Activated CD4-positive, alpha-beta T cell treated with anti-CD3 and anti-CD28 coated beads, Interleukin-2, amount 10 ng/mL, durations not matched to agents 7 days and 5 days (primary cell): ENCODE results near the gene TRMT1. TPM values are rescaled to one million over a fixed set of nuclear protein-coding genes. Genes with fewer than 3 reads are reported as not detected.
"Not testable (repeated sequence)": the region's sequence is repeated elsewhere in the genome, so short reads cannot be mapped to it uniquely, and the experiment has no call there.

ENCODE experiments used
- CTCF ChIA-PET: fragments of 350-600 bp; sonication (Branson Sonifier 250); formaldehyde crosslinking; loops from one replicate; lab custom pipeline; 2021; ENCODE audit warnings: antibody characterized with exemption; lab: Charles Lee
- POLR2A ChIA-PET: fragments of 350-600 bp; sonication (Branson Sonifier 250); formaldehyde crosslinking; loops from one replicate; lab custom pipeline; 2021; ENCODE audit warnings: antibody characterized with exemption; lab: Charles Lee
- DNase-seq: peaks from one replicate; pipeline ENCODE4 v3.0.0-alpha.2; 2020
- H3K27ac Mint-ChIP-seq: one replicate; pipeline ENCODE4 v1.8.0; 2021; ENCODE audit warnings: mild to moderate bottlenecking, moderate library complexity, mixed read lengths
- H3K27me3 Mint-ChIP-seq: one replicate; pipeline ENCODE4 v1.8.0; 2021; ENCODE audit warnings: mixed read lengths
- H3K36me3 Mint-ChIP-seq: one replicate; pipeline ENCODE4 v1.8.0; 2021; ENCODE audit warnings: low read depth, mixed read lengths
- H3K4me1 Mint-ChIP-seq: one replicate; pipeline ENCODE4 v1.8.0; 2021; ENCODE audit warnings: mixed read lengths
- H3K4me3 Mint-ChIP-seq: one replicate; pipeline ENCODE4 v1.8.0; 2021; ENCODE audit warnings: mild to moderate bottlenecking, moderate library complexity, mixed read lengths
- H3K9me3 Mint-ChIP-seq: one replicate; pipeline ENCODE4 v1.8.0; 2021; ENCODE audit warnings: mixed read lengths
- total RNA-seq, 2 experiments: library from RNA; stranded (reverse); gene quantifications; one replicate each; pipeline ENCODE4 v1.2.3, GENCODE V29; 2021

The TRMT1 gene
- 10 to 100 TPM; 44.7 to 58.3 TPM for total RNA-seq

DNA sequence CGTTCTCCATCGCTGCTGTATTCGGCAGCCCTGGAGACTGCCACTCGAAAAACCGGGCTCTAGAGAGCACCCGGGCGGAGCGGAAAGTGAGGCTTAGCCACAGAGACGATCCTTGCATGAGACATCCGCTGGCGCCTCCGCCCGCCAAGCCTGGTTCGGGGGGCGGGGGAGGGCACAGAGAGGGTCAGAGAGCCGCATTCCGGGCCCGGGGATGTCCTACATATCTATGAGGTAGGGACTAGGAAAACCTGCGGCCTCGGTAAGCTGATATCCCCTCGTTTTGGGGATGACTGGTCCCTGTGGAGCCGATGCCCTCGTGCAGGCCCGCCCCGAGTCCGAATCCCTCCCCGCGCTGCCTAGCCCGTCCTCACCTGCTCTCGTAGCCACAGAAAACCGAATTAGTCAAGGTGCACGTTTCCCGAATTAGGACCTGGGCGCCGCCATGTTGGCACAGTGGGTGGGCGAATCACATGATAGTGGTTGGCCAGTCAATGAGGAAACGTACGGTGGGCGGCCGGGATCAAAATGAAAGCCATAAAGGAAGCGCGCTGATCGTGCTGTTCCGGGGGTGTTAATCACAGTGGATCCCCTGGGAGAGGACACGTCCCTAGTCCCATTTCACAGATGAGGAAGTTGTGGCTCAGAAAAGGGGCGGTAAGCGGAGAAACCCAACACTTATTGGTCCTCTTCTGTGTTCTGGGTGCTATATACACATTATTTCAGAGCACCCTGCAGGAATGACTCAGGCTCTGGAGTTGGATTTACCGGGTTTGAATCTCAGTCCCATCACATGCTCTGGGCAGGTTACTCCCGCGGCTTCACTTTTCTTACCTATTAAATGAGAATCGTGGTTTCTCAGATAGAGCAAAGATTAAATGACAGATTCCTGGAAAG, at the start of gene TRMT1:
Gene TRMT1, minus strand, starts transcription at position 459 of the 894 bp plus-strand sequence. Its CDS starts 341 bp downstream, at position 118.
- Mint-ChIP-seq H3K9me3 (no peaks in the 10 kb centered on the region), H3K36me3 (peaks cover 8% of the 10 kb centered on the region), H3K27ac (peak within 1 kb of the TSS; percentile 95), H3K4me1 (peaks cover 42% of the 10 kb centered on the region), H3K4me3 (peak within 1 kb of the TSS; percentile 93), H3K27me3 (no peaks in the 10 kb centered on the region)
- peak; percentile 93 for DNase-seq
- ChIA-PET CTCF (interaction anchor here (0.7 to 3.2 kb wide), 3 partner anchors 12 to 29 kb away, joined by 3 to 22 read pairs (median 10); no protein-coding TSS in a partner anchor), POLR2A (no interaction called here)

DNA sequence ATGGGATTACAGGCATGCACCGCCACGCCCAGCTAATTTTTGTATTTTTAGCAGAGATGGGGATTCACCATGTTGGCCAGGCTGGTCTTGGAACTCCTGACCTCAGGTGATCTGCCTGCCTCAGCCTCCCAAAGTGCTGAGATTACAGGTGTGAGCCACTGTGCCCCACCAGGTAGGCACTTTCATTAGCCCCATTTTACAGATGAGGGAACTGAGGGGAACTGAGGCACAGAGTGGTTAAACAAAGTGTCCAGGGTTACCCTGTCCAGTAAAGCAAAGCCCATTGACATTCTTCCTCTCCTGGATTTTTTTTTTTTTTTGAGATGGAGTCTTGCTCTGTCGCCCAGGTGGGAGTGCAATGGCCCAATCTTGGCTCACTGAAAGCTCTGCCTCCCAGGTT, 49.6 kb upstream of the TRMT1 start:
- Mint-ChIP-seq H3K27ac (peak overlapping the region; percentile 98), H3K4me1 (peaks cover 79% of the 10 kb centered on the region), H3K36me3 (peaks cover 13% of the 10 kb centered on the region)
- H3K9me3 Mint-ChIP-seq, H3K4me3 Mint-ChIP-seq, H3K27me3 Mint-ChIP-seq, POLR2A ChIA-PET, DNase-seq: not testable (repeated sequence)
- CTCF ChIA-PET, result interaction anchor here (2.6 kb wide), 1 partner anchor 9 kb away, joined by 11 read pairs; no protein-coding TSS in a partner anchor

DNA sequence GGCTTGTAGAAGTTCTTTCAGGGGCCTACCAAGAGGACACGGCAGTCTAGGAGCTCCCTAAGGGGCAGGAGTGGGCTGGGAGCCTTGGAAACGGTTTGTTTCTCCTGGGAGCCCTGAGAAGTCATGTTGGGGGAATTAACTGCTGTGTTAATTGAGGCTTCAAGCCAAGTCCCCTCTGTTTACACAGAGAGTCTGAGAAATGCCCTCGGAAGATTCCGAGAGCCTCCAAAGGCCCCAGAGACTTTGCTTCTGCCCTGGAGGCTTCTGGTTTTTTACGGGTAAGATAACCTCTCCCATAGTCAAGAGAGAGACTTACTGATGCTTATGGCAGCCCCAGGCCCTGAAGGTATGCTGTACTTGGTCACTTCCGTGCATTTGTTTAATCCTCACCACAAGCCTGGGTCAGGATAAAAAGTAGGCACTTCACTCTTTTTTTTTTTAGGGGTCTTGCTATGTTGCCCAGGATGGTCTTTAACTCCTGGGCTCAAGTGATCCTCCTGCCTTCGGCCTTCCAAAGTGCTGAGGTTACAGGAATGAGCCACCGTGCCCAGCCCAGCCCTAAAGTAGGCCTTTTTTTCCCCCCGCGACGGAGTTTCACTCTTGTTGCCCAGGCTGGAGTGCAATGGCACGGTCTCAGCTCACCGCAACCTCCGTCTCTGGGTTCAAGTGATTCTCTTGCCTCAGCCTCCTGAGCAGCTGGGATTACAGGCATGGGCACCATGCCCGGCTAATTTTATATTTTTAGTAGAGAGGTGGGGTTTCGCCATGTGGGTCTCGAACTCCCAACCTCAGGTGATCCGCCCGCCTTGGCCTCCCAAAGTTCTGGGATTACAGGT, 48.8 kb upstream of the TRMT1 start:
- Mint-ChIP-seq H3K4me1 (peaks cover 76% of the 10 kb centered on the region), H3K36me3 (peaks cover 13% of the 10 kb centered on the region), H3K4me3 (peak overlapping the region; percentile 91), H3K27me3 (no peaks in the 10 kb centered on the region), H3K27ac (peak overlapping the region; percentile 98), H3K9me3 (no peaks in the 10 kb centered on the region)
- DNase-seq, result no peak
- CTCF ChIA-PET, result interaction anchor here (2.2 to 3.0 kb wide), 2 partner anchors 13 to 15 kb away, joined by 5 to 11 read pairs; partner anchors contain the start of genes IER2 and STX10
- POLR2A ChIA-PET, result interaction anchor here (1.3 kb wide), 1 partner anchor 13 kb away, joined by 3 read pairs; no protein-coding TSS in a partner anchor

DNA sequence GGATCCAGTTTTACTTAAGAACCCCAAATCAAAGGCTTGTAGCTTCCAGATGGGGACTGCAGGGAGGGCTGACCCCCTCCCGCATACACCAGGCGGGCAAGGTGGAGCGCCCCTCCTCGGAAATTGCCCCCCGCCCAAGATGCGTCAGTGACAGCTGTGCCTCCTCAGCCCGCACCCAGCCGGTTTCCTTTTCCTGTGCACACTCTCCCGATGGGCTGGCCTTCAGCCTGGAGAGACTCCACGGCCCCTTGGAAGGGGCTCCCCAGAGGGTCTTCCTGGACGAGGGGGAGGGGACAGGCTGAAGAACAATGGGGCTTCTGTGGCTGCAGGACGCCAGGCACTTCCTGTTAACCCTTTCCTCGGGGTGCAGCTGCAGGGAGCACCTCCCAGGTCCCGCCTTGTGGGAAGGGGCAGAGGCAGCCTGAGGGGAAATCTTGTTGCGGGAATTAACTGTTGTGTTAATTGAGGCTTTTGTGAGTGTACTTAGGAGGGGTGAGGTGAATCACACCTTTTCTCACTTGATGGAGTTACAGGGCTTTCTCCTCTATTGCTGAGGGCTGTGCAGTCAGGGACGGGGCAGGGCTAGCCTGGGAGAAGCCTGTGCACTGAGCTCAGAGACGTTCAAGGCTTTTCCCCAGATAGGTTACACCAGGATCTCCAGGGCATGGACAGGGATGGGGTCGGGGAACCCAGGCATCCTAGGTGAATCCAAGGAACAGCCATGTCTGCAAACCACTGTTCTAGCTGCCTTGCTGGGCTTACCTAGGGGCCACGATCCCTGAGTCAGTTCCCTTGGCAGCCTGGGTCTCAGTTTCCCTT, 48.0 kb upstream of the TRMT1 start:
- peaks cover 74% of the 10 kb centered on the region for H3K4me1 Mint-ChIP-seq
- peak overlapping the region; percentile 91 for H3K4me3 Mint-ChIP-seq
- POLR2A ChIA-PET, result interaction anchor here (1.2 to 1.3 kb wide), 2 partner anchors 9 to 12 kb away, joined by 3 to 7 read pairs; no protein-coding TSS in a partner anchor
- H3K9me3 Mint-ChIP-seq, result no peaks in the 10 kb centered on the region
- DNase-seq, result peak; percentile 56
- H3K36me3 Mint-ChIP-seq, result peaks cover 11% of the 10 kb centered on the region
- H3K27ac Mint-ChIP-seq, result peak overlapping the region; percentile 98
- H3K27me3 Mint-ChIP-seq, result no peaks in the 10 kb centered on the region
- CTCF ChIA-PET, result interaction anchor here (1.6 to 3.0 kb wide), 3 partner anchors 10 to 14 kb away, joined by 5 to 11 read pairs (median 7); partner anchors contain the start of genes IER2 and STX10

DNA sequence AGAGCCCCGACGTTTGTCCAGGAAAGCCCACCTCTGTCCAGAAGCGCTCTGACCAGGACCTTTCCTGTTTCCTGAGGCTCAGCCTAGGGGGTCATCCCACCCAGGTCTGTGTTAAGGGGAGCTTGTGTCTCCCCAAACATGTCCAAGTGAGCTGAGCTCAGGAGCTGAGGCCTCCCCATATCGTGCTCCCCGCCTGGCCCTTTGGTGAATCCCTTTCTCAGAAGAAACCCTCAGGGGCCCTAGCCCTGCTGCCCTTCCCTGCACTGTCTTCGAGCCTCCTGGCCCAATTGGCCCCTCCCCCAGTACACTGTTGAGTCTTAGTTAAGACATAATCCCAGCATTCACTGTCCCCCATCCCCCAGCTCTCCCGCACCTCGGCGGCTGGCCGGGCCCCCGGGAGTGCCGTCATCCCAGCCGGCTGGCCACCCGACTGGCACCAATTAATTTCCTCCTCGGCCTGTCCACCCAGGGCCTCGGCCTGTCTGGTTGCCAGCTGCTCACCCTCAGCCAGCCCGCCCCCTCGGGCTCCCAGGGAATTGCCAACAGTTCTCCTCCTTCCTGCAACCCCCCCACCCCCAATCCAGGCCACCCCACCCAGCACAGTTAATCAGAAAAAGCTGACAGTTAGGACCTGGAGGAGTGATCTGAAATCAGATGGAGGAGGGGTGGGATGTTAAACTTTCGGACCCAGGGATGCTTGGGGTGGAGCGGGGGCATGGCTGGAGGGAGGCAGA, 47.2 kb upstream of the TRMT1 start:
- DNase-seq, result peak; percentile 58
- H3K36me3 Mint-ChIP-seq, result peaks cover 8% of the 10 kb centered on the region
- no peaks in the 10 kb centered on the region for H3K9me3 Mint-ChIP-seq
- H3K4me3 Mint-ChIP-seq, result peak overlapping the region; percentile 91
- peaks cover 69% of the 10 kb centered on the region for H3K4me1 Mint-ChIP-seq
- peak overlapping the region; percentile 98 for H3K27ac Mint-ChIP-seq
- ChIA-PET POLR2A (interaction anchor here (1.2 to 1.3 kb wide), 3 partner anchors 9 to 12 kb away, joined by 3 to 7 read pairs (median 4); no protein-coding TSS in a partner anchor), CTCF (interaction anchor here (1.1 to 3.0 kb wide), 4 partner anchors 9 to 69 kb away, joined by 3 to 11 read pairs (median 6); partner anchors contain the start of genes IER2 and STX10)
- H3K27me3 Mint-ChIP-seq, result no peaks in the 10 kb centered on the region

DNA sequence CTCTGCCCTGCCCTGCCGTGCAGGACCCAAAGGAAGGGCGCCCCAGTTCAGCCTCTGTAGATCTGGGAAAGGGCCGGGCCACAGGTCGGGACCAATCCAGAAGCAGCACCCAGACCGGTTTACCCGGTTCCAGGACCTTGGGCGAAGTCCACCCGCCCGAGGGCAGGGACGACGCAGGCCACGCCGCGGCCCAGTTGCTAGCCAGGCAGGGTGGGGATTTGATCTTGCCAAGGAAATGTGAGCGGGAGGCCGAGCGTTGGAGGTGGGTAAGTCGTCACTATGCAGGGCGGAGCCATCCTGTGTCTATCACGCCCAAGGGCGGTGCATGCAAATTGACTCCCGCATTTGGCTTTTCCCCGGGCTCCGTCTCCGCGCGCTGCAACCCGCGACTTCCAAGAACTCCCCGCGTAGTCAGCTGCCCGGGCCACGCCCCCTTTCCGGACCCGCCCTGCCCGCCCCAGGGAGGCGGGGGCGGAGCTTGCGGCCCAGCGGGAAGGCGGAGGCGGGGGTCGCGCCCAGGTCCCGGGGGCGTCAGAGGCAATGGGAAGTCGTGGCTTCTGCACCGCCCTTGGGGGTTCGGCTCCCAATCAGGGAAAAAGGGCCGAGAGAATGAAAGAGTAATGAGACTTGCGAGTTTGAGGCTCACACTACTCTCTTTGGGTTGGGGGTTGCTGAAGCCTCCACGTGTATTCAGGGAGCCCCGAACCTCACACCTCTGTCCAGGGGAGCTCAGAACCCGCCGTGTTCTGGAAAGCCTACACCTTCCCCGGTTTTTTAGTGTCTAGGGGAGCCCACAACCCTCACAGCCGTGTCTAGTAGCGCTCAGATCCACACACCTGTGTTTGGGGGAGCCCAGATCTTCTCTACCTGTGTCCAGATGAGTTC, 46.4 kb upstream of the TRMT1 start:
- H3K27me3 Mint-ChIP-seq, result no peaks in the 10 kb centered on the region
- peaks cover 14% of the 10 kb centered on the region for H3K36me3 Mint-ChIP-seq
- POLR2A ChIA-PET, result interaction anchor here (0.6 to 1.3 kb wide), 3 partner anchors 8 to 291 kb away, joined by 3 to 7 read pairs (median 4); no protein-coding TSS in a partner anchor
- CTCF ChIA-PET, result interaction anchor here (1.1 to 3.0 kb wide), 5 partner anchors 8 to 69 kb away, joined by 3 to 11 read pairs (median 5); partner anchors contain the start of genes IER2 and STX10
- H3K4me3 Mint-ChIP-seq, result peak overlapping the region; percentile 91
- H3K9me3 Mint-ChIP-seq, result no peaks in the 10 kb centered on the region
- DNase-seq, result peak; percentile 94
- H3K4me1 Mint-ChIP-seq, result peaks cover 68% of the 10 kb centered on the region
- peak overlapping the region; percentile 98 for H3K27ac Mint-ChIP-seq

DNA sequence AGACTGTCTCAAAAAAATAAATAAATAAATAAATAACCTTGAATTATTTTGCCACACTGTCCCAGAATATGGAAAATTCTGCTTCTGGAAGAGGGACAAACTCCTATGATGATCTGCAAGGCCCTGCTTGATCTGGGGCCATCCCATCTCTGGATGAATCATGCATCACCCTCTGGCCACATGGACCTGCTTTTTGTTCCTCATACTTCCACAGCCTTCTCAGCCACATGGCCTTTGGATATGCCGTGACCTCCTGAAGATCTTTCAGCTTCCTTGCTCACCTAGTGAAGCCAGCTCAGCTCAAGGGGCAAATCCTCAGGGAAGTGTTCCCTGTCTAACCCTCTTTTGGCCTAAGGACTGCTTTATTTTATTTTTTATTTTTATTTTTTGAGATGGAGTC, 44.0 kb upstream of the TRMT1 start:
- POLR2A ChIA-PET, result no interaction called here
- H3K4me1 Mint-ChIP-seq, result peaks cover 67% of the 10 kb centered on the region
- CTCF ChIA-PET, result no interaction called here

DNA sequence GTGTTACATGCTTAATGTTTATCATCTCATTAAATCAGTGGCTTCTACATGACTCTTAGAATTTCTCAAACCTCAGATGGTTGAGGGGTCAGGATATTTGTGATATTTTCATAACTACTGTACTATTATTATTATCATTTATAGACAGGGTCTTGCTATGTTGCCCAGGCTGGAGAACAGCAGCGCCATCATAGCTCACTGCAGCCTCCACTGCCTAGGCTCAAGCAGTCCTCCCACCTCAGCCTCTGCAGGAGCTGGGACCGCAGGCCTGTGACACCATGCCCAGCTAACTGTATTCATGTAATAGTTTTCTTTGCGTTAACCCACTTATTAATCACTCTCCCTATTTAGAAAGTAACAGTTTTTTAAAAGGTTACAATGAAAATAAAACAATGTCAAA, 43.2 kb upstream of the TRMT1 start:
- no peak for DNase-seq
- Mint-ChIP-seq H3K36me3 (peaks cover 20% of the 10 kb centered on the region), H3K27ac (peak overlapping the region; percentile 48), H3K4me1 (peaks cover 59% of the 10 kb centered on the region), H3K9me3 (no peaks in the 10 kb centered on the region), H3K27me3 (no peaks in the 10 kb centered on the region), H3K4me3 (no peak overlapping the region)
- ChIA-PET POLR2A (no interaction called here), CTCF (no interaction called here)

More for the DNA sequence above, 44.0 kb upstream of the TRMT1 start:
- Mint-ChIP-seq H3K36me3 (peaks cover 13% of the 10 kb centered on the region), H3K9me3 (no peaks in the 10 kb centered on the region), H3K27ac (no peak overlapping the region), H3K27me3 (no peaks in the 10 kb centered on the region), H3K4me3 (peak overlapping the region; percentile 43)
- DNase-seq, result no peak

DNA sequence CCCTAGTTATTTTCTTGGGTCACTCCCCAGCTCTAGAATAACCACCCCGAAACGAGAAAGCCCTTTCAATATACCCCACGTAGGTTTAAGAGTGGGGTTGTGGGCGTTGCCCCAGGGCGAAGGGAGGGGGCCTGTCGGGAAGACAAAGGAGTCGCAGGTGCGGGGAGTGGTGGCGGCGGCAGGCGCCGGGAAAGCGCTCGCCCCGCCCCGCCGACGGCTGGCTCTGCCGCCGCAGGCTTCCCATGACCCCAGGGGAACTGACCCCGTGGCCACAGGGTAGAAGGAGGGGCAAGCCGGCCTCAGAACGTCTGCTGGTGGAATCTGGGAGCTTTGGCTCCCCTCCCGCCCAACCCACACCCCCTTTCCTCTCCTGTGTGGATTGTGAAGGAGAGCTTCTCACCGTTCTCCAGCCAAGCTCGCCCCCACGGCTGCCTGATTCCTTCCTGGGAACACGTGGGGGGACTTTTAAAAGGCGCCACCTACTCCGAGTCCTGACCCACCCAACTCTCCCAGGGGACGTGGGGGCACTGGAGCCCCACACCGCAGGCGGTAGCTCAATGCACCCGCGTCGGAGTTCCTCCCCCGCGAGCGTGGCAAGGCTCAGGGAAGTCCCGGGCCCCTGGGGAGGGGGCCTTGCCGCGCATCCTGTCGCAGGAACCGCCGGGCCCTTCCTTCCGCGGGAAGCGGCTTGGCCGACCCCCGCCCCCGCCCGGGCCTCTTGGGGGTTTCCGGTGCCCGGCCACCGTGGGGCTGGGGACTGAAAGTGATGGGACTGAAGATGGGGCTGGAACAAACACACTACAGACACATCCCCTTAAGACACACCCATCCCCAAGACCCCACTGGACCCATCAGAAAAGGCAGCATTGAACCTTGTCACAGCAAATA, 39.2 kb upstream of the TRMT1 start:
- Mint-ChIP-seq H3K4me1 (peaks cover 40% of the 10 kb centered on the region), H3K4me3 (peak overlapping the region; percentile 97), H3K36me3 (peaks cover 37% of the 10 kb centered on the region), H3K9me3 (no peaks in the 10 kb centered on the region), H3K27ac (peak overlapping the region; percentile 100), H3K27me3 (no peaks in the 10 kb centered on the region)
- POLR2A ChIA-PET, result interaction anchor here (0.6 to 1.4 kb wide), 3 partner anchors 8 to 1338 kb away, joined by 3 to 7 read pairs (median 6); no protein-coding TSS in a partner anchor
- peak; percentile 79 for DNase-seq
- CTCF ChIA-PET, result interaction anchor here (0.8 to 1.5 kb wide), 8 partner anchors 8 to 52 kb away, joined by 3 to 7 read pairs (median 4); no protein-coding TSS in a partner anchor
